NB4 (cell line): ENCODE data around the gene FMN2.
"Not testable (repeated sequence)": the region's sequence is repeated elsewhere in the genome, so short reads cannot be mapped to it uniquely, and the experiment has no call there.

Source experiments
- DNase-seq: peaks from one replicate; pipeline ENCODE4 v3.0.0; 2010; ENCODE audit warnings: low read depth
- H3K4me3 ChIP-seq: one replicate; pipeline ENCODE4 v1.5.1; 2011; ENCODE audit warnings: mild to moderate bottlenecking, low read depth, low read length, moderate library complexity
- CTCF ChIP-seq: IDR thresholded peaks from one replicate; pipeline ENCODE4 v1.5.1; 2012; ENCODE audit warnings: low read depth, low read length
- MAX ChIP-seq: IDR thresholded peaks from 2 replicates; pipeline ENCODE4 v1.6.1; 2011; ENCODE audit warnings: low read depth, low read length
- MYC ChIP-seq: IDR thresholded peaks from 2 replicates; pipeline ENCODE4 v1.6.1; 2011; ENCODE audit warnings: low read depth, low read length
- POLR2A ChIP-seq: IDR thresholded peaks from 2 replicates; pipeline ENCODE4 v1.6.1; 2011; ENCODE audit warnings: mild to moderate bottlenecking; ENCODE audit not compliant: insufficient read length; ENCODE audit errors: extremely low read depth

FMN2 gene

GRCh38 chr1:240173836-240174235 is 82.2 kb downstream of the FMN2 start:
- TF ChIP-seq MAX = no peak
- no peak for TF ChIP-seq MYC
- TF ChIP-seq CTCF = no peak
- no peak for TF ChIP-seq POLR2A
- DNase-seq = no peak
- no peak overlapping the region for H3K4me3 ChIP-seq

- H3K4me3 ChIP-seq = no peak overlapping the region
- peak; percentile 40 for DNase-seq
- no peak for TF ChIP-seq POLR2A
- TF ChIP-seq CTCF = no peak
- no peak for TF ChIP-seq MAX
- no peak for TF ChIP-seq MYC
Observed at GRCh38 chr1:240174734-240175133, 83.1 kb downstream of the FMN2 start.

GRCh38 chr1:240178366-240178765 is 86.7 kb downstream of the FMN2 start:
- H3K4me3 ChIP-seq = no peak overlapping the region
- TF ChIP-seq MYC (no peak), POLR2A (no peak), MAX (no peak), CTCF (no peak)
- no peak for DNase-seq

- H3K4me3 ChIP-seq, DNase-seq: not testable (repeated sequence)
Observed at GRCh38 chr1:240184682-240185081, 93.0 kb downstream of the FMN2 start.

GRCh38 chr1:240188139-240188538 is 96.5 kb downstream of the FMN2 start:
- no peak overlapping the region for H3K4me3 ChIP-seq
- DNase-seq = no peak
- no peak for TF ChIP-seq POLR2A
- no peak for TF ChIP-seq CTCF
- TF ChIP-seq MYC = no peak
- no peak for TF ChIP-seq MAX

- DNase-seq = peak; percentile 47
- H3K4me3 ChIP-seq = no peak overlapping the region
- no peak for TF ChIP-seq MAX
- TF ChIP-seq CTCF = peak; percentile 68
Observed at GRCh38 chr1:240189386-240189989, 97.8 kb downstream of the FMN2 start.
